Sigmoid colon (tissue), 4 donors: ENCODE measurements around the gene SNX33.

ENCODE experiments used
- EP300 ChIP-seq, 4 donors: sonication (generic); formaldehyde crosslinking; IDR thresholded peaks; one replicate each; pipeline ENCODE4 v1.6.1; 2017; ENCODE audit warnings: antibody characterized with exemption in 4 of 4
- POLR2A ChIP-seq, 2 donors: fragments of 450-650 bp; IDR thresholded peaks; one replicate each; pipeline ENCODE4 v1.6.1; 2016; ENCODE audit warnings: antibody characterized with exemption in 2 of 2, mild to moderate bottlenecking in 2 of 2, moderate library complexity in 2 of 2
- POLR2AphosphoS5 ChIP-seq, 4 donors: sonication (generic); formaldehyde crosslinking; IDR thresholded peaks; one replicate each; pipeline ENCODE4 v1.6.1; 2017; ENCODE audit warnings: antibody characterized with exemption in 4 of 4
- TF ChIP-seq, protein P1 (sequence below), 4 experiments: fragments of 450-650 bp in 3 of 4; fragments of 200-600 bp in 1 of 4; IDR thresholded peaks; one replicate each; pipeline ENCODE4 v1.5.1; 2016 to 2019; ENCODE audit warnings: antibody characterized with exemption in 4 of 4, mild to moderate bottlenecking in 3 of 4, moderate library complexity in 2 of 4

- no peak for TF ChIP-seq POLR2AphosphoS5 (IDR thresholded peaks at IDR 0.05)
- TF ChIP-seq, protein P1, sequence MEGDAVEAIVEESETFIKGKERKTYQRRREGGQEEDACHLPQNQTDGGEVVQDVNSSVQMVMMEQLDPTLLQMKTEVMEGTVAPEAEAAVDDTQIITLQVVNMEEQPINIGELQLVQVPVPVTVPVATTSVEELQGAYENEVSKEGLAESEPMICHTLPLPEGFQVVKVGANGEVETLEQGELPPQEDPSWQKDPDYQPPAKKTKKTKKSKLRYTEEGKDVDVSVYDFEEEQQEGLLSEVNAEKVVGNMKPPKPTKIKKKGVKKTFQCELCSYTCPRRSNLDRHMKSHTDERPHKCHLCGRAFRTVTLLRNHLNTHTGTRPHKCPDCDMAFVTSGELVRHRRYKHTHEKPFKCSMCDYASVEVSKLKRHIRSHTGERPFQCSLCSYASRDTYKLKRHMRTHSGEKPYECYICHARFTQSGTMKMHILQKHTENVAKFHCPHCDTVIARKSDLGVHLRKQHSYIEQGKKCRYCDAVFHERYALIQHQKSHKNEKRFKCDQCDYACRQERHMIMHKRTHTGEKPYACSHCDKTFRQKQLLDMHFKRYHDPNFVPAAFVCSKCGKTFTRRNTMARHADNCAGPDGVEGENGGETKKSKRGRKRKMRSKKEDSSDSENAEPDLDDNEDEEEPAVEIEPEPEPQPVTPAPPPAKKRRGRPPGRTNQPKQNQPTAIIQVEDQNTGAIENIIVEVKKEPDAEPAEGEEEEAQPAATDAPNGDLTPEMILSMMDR (IDR thresholded peaks at IDR 0.05): no peak
- no peak for TF ChIP-seq POLR2A (IDR thresholded peaks at IDR 0.05)
- TF ChIP-seq EP300 (IDR thresholded peaks at IDR 0.05): no peak
Observed at GRCh38 chr15:75659928-75660645, 12.4 kb downstream of the SNX33 start.
